Spleen (tissue), 7 donors: ENCODE data around the gene C16orf95.

Experiments
- POLR2A ChIP-seq, 3 donors: fragments of 450-650 bp; IDR thresholded peaks; one replicate each; pipeline ENCODE4 v1.5.1; 2017; ENCODE audit warnings: antibody characterized with exemption in 3 of 3, mild to moderate bottlenecking in 1 of 3
- TF ChIP-seq, protein P1 (sequence below), 11 experiments: fragments of 200-600 bp in 7 of 11; fragments of 450-650 bp in 4 of 11; sonication (generic) in 4 of 11; IDR thresholded peaks in 8 of 11; conservative IDR thresholded peaks in 3 of 11; 1 replicate in 7 of 11; 2 replicates in 4 of 11; pipeline versions ENCODE4 v1.4.0 to v1.8.0; 2016 to 2021; ENCODE audit warnings: antibody characterized with exemption in 11 of 11, inconsistent platforms in 4 of 11, mild to moderate bottlenecking in 1 of 11
- donor health status: DM: no; HTN: no; CAD: no; lungs with moderate emphysema.
- donor health status: DM: no; HTN: no; CAD: no.
- donor health status: DM: no; HTN: no; CAD: no.

DNA sequence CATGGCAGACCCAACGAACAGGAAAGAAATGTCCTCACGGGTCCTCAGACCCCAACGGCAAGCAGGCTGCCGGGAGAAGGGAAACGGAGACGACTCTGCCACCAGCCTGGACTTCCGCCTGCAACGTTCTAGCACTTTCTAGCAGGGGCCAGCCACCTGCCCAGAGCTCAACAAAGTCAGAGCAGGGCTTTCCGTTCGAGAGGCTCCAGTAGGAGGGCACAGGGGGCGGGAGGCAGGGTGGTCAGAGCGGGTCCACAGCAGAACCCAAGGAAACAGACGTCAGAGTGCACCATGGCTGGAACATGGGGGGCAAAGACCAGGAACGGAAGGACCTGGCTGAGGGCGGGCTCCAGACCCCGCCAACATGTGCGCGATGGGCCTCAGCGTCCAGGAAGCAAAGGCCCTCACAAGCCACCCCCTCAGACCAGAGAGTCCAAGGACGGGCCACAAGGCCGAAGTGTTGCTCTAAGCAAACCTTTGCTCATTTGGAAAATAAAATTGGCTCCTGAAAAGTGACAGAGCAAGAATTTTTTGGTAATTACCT is 29.4 kb upstream of the C16orf95 start:
- TF ChIP-seq POLR2A (IDR thresholded peaks at IDR 0.05) = no peak
- TF ChIP-seq, protein P1, sequence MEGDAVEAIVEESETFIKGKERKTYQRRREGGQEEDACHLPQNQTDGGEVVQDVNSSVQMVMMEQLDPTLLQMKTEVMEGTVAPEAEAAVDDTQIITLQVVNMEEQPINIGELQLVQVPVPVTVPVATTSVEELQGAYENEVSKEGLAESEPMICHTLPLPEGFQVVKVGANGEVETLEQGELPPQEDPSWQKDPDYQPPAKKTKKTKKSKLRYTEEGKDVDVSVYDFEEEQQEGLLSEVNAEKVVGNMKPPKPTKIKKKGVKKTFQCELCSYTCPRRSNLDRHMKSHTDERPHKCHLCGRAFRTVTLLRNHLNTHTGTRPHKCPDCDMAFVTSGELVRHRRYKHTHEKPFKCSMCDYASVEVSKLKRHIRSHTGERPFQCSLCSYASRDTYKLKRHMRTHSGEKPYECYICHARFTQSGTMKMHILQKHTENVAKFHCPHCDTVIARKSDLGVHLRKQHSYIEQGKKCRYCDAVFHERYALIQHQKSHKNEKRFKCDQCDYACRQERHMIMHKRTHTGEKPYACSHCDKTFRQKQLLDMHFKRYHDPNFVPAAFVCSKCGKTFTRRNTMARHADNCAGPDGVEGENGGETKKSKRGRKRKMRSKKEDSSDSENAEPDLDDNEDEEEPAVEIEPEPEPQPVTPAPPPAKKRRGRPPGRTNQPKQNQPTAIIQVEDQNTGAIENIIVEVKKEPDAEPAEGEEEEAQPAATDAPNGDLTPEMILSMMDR (IDR thresholded peaks at IDR 0.05 in 8 of 11, conservative IDR thresholded peaks at IDR 0.05 in 3 of 11) = no peak
